ENCODE measurements around the gene NOD1. TPM values are rescaled to one million over a fixed set of nuclear protein-coding genes. Genes with fewer than 3 reads are reported as not detected.

The NOD1 gene
- total and polyA plus RNA-seq, 2 of the 8 experiments (the other 6 are each of a cell fraction or from before 2014, with no cell fraction given): 3.8 to 6.5 TPM

GRCh38 chr7:30522159-30522558 lies 43.6 kb upstream of the NOD1 start:
- no peaks in the 10 kb centered on the region for H3K36me3 ChIP-seq (ENCODE audit: control insufficient read depth in 2 of 4, insufficient read depth in 4 of 4, low read length in 3 of 4)
- H2BK12ac ChIP-seq (ENCODE audit: low read depth, low read length): no peak overlapping the region
- no peaks in the 10 kb centered on the region for H3K79me1 ChIP-seq (ENCODE audit: low read depth, low read length)
- no peak overlapping the region for H2BK5ac ChIP-seq (ENCODE audit: low read depth, low read length)
- H3K27me3 ChIP-seq (replicated peaks in 1 of 4; ENCODE audit: control insufficient read depth in 3 of 4, extremely low read depth in 1 of 4, insufficient read depth in 3 of 4, low read length in 3 of 4): no peaks in the 10 kb centered on the region
- no peaks in the 10 kb centered on the region for H3K79me2 ChIP-seq (ENCODE audit: control insufficient read depth in 1 of 2, insufficient read depth in 2 of 2, low read length in 2 of 2)
- no peak overlapping the region for H3K4me2 ChIP-seq (ENCODE audit: insufficient read depth in 1 of 2, low read depth in 2 of 2, low read length in 2 of 2)
- H2AK5ac ChIP-seq (ENCODE audit: low read depth, low read length): no peak overlapping the region
- 88% methylated on average over 3 of the region's 3 CpGs; no CpG with 5 or more reads in 1 of the 2 experiments for WGBS, 2 experiments (ENCODE audit: extremely low coverage in 1 of 2, insufficient coverage in 1 of 2, insufficient read length in 1 of 2, insufficient replicate concordance in 2 of 2, low coverage in 1 of 2, low lambda C conversion rate in 2 of 2, missing lambda C conversion rate in 1 of 2)
- no peak overlapping the region for H3K4ac ChIP-seq (replicated peaks; ENCODE audit: insufficient read length, low read depth, low read length)
- ChIA-PET CTCF (ENCODE audit: partially characterized antibody) (interaction anchor here (0.8 to 2.7 kb wide), 10 partner anchors 12 to 374 kb away, joined by 3 to 22 read pairs (median 4); no protein-coding TSS in a partner anchor), POLR2A (ENCODE audit: partially characterized antibody) (no interaction called here)
- no peak overlapping the region for H4K5ac ChIP-seq (ENCODE audit: insufficient read length, low read depth, low read length)
- H3K9ac ChIP-seq (replicated peaks in 1 of 4; ENCODE audit: extremely low read depth in 1 of 4, low read depth in 3 of 4, low read length in 3 of 4): no peak overlapping the region
- H2BK20ac ChIP-seq (ENCODE audit: low read length): no peak overlapping the region
- no peak overlapping the region for H2AFZ ChIP-seq (ENCODE audit: low read length)
- no peak overlapping the region for H2BK15ac ChIP-seq (ENCODE audit: low read length)
- H4K20me1 ChIP-seq (replicated peaks in 1 of 2; ENCODE audit: control insufficient read depth in 1 of 2, insufficient read depth in 2 of 2, low read length in 2 of 2): no peaks in the 10 kb centered on the region
- DNase-seq (ENCODE audit: low read depth in 1 of 2, low spot score in 2 of 2) (no peak), FAIRE-seq (no peak)
- H3K23me2 ChIP-seq (ENCODE audit: low read depth, low read length): no peaks in the 10 kb centered on the region
- H2BK120ac ChIP-seq (replicated peaks; ENCODE audit: low read depth, low read length): no peak overlapping the region
- H3K9me3 ChIP-seq (ENCODE audit: insufficient read depth in 2 of 2, low read depth in 1 of 2, low read length in 1 of 2): no peaks in the 10 kb centered on the region
- no peak overlapping the region for H3K23ac ChIP-seq (ENCODE audit: insufficient read length)
- H3K4me1 ChIP-seq (replicated peaks in 1 of 4; ENCODE audit: control insufficient read depth in 3 of 4, insufficient read depth in 4 of 4, low read length in 3 of 4): no peaks in the 10 kb centered on the region
- no peak overlapping the region for H4K8ac ChIP-seq (ENCODE audit: extremely low read depth, insufficient read depth, low read length)
- H4K91ac ChIP-seq (replicated peaks; ENCODE audit: insufficient read length, low read length): no peak overlapping the region
- H3K4me3 ChIP-seq (ENCODE audit: extremely low read depth in 1 of 4, insufficient read depth in 2 of 4, low read depth in 3 of 4, low read length in 4 of 4): no peak overlapping the region
- no peak overlapping the region for H3K14ac ChIP-seq (ENCODE audit: insufficient read length)
- H3K18ac ChIP-seq (ENCODE audit: extremely low read depth, low read length): no peak overlapping the region
- H3K56ac ChIP-seq (replicated peaks; ENCODE audit: insufficient read length, low read depth, low read length): no peak overlapping the region
- no peak overlapping the region for H3K27ac ChIP-seq (ENCODE audit: low read depth, low read length)
- no peak for TF ChIP-seq CHD1 (IDR thresholded peaks at IDR 0.05; ENCODE audit: low read depth, low read length)
- no peak for TF ChIP-seq JUND (IDR thresholded peaks at IDR 0.05; ENCODE audit: low read length)
- no peak for TF ChIP-seq CTCF (IDR thresholded peaks at IDR 0.05; ENCODE audit: control extremely low read depth in 1 of 3, insufficient read depth in 1 of 3, low read depth in 1 of 3, low read length in 3 of 3)
- TF ChIP-seq YY1 (IDR thresholded peaks at IDR 0.05; ENCODE audit: low read depth, low read length): no peak
- TF ChIP-seq BCL11A (IDR thresholded peaks at IDR 0.05; ENCODE audit: low read depth in 2 of 2, low read length in 2 of 2): no peak
- no peak for TF ChIP-seq ASH2L (IDR thresholded peaks at IDR 0.05; ENCODE audit: low read length)
- TF ChIP-seq KDM4A (IDR thresholded peaks at IDR 0.05; ENCODE audit: low read depth, low read length, severe bottlenecking): no peak
- no peak for TF ChIP-seq POU5F1 (IDR thresholded peaks at IDR 0.05; ENCODE audit: low read depth, low read length)
- TF ChIP-seq NRF1 (IDR thresholded peaks at IDR 0.05; ENCODE audit: low read depth, low read length): no peak
- no peak for TF ChIP-seq NANOG (IDR thresholded peaks at IDR 0.05; ENCODE audit: insufficient read depth, low read depth, low read length, poor library complexity, severe bottlenecking)
- TF ChIP-seq TBP (IDR thresholded peaks at IDR 0.05; ENCODE audit: low read depth, low read length): no peak
- TF ChIP-seq SRF (IDR thresholded peaks at IDR 0.05; ENCODE audit: low read depth, low read length): no peak
- TF ChIP-seq ZNF274 (IDR thresholded peaks at IDR 0.05; ENCODE audit: borderline replicate concordance, extremely low read depth, low read length): no peak

Measured in H1 (cell line).